GM21825 (cell line): ENCODE results near the gene ARHGAP25.

ENCODE experiments used
- ATAC-seq: cut with Tn5 transposase; IDR thresholded peaks from one replicate; pipeline ENCODE4 v1.9.1; 2021; ENCODE audit warnings: mild to moderate bottlenecking, moderate library complexity; ENCODE audit not compliant: unreplicated experiment

Gene ARHGAP25

DNA sequence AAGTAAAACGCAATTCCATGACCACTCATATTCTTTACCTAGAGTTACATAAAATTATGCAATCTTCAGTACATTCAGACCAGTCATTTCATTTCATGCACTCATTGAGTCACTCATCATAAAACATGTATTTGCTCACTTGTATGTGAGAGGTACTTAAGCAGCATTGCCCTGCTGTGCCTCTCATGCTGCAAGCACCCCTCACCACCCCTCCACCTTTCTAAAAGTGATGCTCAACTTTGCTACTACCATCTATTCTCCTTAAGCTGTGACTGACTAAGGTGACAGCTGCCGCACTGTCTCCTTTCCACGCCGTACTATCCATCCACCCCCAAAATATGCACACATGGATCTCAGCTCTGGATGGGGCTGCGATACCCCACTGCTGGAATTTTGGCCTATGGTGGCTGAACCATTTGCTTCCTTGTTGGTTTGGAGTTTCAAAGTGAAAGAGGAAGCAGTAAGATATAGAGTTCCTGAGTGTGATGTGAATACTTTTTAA, 7.2 kb downstream of the ARHGAP25 start:
- ATAC-seq = no peak

GRCh38 chr2:68742626-68743415, 8.2 kb downstream of the ARHGAP25 start:
- ATAC-seq = peak; percentile 30

DNA sequence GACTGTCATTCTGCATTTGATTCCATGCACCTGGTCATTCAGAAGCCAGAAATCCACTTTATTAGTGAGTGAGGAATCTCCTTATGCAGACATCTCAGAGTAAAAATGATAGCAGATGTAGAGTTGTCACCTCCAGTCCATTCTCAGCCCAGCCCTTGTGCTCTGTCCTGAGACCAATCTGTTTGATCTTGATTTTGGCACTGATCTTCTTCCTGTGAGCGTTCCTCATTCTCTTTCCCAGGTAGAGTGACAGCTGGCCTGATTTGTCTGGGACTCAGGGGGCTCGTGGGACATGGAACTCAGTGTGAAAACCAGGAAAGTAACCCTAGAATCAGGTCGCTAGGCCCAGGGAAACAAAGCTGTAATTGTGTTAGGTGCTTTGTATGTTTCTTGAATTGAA, 8.9 kb downstream of the ARHGAP25 start:
- no peak for ATAC-seq

DNA sequence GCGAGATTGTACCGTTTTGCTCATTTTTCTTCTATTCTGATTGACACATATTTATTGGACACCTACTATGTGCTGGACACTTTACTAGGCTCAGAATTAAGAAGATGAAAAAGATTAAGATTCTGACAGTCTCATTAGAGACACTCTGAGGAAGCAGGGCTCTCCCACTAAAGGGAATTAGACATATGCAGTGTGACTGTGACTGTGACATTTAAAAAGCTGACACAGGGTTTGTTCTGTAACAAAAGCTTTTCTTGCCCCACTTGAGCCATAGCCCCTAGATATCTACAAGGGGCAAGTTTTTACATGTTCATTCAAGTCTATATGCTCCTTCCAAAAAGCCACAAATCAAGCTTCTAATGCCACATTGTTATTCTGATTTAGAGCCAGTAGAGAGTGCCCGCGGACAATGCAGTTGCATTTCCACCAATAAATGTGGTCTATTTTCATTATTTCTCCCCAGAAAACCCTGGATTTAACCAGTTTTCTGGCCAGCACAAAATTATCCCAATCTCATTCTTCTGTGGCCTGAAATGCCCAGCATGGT, 9.8 kb downstream of the ARHGAP25 start:
- ATAC-seq = no peak

- no peak for ATAC-seq
Observed at GRCh38 chr2:68745006-68745405, 10.4 kb downstream of the ARHGAP25 start.

DNA sequence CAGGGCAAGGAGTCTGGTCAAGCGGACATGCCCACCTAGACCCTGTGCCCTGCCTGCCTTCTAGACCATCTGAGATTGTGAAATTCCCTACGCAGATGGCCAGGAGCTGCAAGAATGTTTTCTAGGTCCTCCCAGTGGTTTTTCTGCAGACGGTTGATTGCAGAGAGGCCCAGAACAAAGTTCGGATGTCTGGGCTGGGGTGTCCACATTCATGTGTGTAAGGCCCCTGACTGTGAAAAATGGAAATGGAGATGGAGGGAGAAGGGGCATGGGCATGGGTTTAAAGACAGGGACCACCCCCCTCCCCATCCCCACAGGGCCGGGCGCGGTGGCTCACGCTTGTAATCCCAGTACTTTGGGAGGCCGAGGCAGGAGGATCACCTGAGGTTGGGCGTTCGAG, 11.8 kb downstream of the ARHGAP25 start:
- ATAC-seq = no peak

- ATAC-seq = no peak
Observed at GRCh38 chr2:68747413-68747812, 12.8 kb downstream of the ARHGAP25 start.

DNA sequence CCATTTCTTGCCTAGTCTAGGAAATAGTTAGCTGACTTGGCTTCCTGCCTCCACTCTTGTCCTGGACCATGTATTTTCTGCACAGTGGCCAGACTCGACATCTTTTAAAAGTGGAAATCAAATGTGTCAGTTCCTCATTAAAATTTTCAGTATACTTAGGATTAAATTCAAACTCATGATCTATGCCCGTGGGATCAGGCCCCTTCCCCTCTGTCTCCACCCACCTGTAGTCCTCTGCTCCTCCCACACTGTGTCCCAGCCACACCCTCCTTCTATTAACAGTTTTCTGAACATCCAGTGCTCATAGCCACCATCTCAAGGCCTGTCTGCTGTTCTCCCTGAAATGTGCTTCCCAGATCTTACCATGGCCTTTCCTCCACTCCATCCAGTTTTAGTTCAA, 13.3 kb downstream of the ARHGAP25 start:
- no peak for ATAC-seq

DNA sequence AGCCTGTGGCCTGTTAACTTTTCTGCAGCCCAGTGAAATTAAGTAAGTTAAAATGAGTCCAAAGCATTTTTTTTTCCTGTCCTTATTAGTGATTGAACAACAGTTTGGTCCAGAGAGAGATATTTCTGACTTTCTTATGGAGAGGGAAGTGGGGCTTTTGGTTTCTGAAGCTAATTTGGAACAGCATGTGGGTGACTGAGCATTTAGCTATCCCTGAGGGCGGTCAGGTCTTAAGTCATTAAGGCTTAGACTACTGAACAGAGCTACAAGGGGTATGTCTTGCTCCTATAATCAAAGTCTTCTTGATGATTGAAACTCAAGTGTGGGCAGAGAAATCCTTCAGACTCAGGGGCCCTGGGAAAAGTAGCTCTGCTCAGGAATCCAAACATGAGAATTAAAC, 14.0 kb downstream of the ARHGAP25 start:
- no peak for ATAC-seq

GRCh38 chr2:68749345-68749744, 14.7 kb downstream of the ARHGAP25 start:
- no peak for ATAC-seq

GRCh38 chr2:68750592-68751396, 16.2 kb downstream of the ARHGAP25 start:
- ATAC-seq = no peak

DNA sequence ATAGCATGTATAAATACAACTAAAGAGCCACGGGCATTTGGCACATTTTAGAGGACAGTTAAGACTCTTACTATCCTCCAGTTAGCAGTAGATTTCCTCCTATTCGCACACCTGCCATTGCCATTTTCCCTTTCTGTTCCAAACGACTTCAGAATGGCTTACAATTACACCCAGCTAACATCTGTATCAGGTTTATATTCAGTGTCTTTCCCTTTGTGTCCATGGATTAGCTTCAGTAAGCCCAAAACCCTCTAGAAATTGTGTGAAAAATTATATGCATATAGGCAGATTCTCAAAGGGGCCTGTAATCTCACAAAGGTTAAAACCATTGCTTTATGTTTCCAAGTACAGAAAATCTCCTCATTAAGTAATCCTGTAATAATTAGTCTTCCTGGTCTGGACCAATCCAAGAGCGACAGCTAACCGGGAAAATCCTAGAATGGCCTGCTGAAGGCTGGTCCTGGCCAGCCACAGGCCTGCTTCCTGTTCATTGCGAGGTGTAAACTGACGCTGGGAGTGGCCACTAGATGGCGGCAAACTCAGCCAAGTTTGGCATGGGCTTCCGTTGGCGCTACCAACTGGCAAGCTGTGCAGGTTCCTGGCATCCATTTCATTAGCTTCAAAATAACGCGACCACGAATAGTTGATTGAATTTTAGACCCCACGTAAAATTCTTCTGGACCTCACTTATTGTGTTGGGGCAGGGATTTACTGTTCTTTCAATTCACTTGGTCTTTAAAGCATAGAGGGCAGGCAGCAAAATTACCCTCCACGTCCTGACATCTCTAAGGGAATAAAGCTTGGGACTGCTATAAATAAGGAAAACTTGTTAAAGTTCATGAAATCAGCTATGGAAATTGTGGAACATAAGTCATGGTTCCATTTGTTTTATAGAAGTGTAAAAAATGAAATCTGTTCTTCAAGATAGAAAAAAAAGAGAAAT, 17.1 kb downstream of the ARHGAP25 start:
- peak; percentile 90 for ATAC-seq

DNA sequence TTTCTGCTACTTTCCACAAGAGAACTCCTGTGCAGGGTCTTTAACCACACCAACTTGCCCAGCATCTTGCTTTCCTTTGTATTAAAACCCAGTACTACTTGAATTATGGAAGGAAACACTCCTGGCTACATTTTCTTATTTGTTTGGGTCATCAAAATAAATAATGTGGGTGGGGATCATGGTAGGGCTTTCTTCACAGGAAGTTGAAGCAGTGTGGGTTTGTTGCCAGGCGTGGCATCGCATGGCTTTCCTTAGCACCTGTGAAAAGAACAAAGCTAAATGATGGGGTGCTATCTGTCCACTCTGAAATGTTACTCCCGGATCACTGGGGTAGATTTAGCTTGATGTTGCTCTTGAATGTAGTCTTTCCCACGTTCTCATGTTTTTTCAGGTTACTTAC, 18.7 kb downstream of the ARHGAP25 start:
- ATAC-seq = no peak

DNA sequence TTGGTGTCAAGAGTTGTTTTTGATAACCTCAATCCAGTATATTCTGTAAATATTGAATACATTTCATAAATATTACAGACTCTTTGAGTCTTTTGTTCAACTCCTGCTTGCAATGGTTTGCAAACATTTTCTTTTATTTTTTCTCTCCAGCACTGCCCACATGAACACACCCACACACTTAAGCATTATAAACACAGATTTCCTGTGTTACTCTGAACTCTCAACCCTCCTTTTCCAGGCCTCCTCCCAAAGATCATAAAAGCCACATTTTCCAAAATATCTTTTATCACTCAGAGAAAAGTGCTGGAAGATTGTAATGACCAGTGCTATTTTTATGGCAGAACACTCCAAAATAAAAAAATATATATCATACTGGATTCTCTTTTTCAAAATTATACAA, 20.5 kb downstream of the ARHGAP25 start:
- ATAC-seq = no peak

GRCh38 chr2:68756178-68756577, 21.6 kb downstream of the ARHGAP25 start:
- no peak for ATAC-seq

GRCh38 chr2:68757081-68757480, 22.5 kb downstream of the ARHGAP25 start:
- no peak for ATAC-seq

GRCh38 chr2:68762100-68762499, 27.5 kb downstream of the ARHGAP25 start:
- ATAC-seq = no peak

GRCh38 chr2:68762665-68763064, 28.1 kb downstream of the ARHGAP25 start:
- peak; percentile 51 for ATAC-seq

DNA sequence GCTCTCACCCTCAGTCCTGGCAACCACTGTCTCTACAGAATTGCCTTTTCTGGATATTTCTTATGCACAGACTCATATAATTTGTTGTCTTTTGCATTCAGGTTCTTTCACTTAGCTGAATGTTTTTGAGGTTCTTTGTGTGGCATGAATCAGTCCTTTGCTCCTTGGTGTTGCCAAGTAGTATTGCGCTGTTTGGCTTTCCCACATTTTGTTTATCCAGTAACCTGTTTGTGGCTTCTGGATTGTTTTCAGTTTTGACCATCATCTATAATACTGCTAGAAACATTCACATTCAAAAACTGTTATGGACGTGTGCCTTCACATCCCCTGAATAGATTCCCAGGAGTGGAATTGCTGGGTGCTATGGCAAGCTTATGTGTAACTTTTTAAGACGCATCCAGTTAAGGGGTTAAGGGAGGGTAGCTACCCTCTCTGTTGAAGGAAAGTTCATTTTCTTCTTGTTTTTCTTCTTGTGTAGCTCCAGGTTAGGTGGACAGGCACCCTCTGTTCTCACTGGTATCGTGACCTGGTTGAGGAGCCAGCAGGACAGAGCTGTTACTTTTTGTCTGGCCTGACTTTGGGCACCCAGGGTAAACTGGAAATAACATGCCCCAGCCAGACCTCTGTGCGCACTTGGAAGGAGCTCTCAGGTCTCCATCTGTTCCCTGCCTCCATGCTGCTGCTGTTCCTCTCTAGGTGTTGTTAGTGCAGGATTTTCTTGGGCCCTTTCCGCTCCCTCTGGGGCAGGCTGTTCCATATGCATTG, 29.6 kb downstream of the ARHGAP25 start:
- no peak for ATAC-seq

DNA sequence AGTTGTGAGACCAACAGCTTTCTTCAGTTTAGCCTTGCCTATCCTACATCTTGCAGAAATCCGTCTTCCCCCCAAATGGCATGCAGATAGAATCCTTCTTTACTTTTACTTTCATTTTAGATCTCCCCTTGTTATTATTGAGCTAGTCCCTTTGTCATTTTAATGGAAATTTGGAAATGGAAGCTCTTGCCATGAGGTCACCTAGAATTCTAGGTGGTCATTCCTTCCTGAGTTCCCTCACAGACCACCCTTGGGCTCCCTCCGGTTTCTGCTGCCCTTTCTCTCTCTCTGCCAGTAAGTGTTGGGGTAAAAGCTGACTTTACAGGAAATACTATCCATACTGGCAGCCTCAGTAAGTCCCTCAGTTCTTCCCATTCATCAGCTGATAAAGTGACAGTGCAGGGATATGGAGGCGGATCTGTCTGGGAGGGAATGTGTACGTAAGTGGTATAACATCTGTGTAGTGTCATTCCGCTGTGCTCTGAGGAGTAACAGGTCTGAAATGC, 30.2 kb downstream of the ARHGAP25 start:
- ATAC-seq = no peak
